ENCODE data around the gene PPRC1.

DNA sequence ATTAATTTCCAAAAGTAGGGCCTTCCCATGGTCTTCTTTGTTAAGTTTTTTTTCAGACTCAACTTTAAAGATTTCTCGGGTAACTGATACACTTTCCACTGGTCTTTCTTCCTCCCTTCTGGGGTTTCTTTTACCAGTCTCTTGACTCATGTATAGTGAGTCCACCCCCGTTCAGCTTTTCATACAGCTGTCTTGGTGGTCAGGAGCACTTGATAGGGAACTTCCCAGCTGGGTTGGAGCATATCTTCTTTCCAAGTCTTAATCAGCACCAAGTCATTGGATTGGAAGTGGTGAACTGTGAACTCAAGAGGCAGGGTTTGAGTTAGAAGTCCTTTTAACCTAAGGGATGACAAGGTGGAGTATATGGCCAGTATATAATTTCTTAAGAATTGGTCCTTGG is 64.1 kb downstream of the PPRC1 start:
- TF ChIP-seq, protein P1, sequence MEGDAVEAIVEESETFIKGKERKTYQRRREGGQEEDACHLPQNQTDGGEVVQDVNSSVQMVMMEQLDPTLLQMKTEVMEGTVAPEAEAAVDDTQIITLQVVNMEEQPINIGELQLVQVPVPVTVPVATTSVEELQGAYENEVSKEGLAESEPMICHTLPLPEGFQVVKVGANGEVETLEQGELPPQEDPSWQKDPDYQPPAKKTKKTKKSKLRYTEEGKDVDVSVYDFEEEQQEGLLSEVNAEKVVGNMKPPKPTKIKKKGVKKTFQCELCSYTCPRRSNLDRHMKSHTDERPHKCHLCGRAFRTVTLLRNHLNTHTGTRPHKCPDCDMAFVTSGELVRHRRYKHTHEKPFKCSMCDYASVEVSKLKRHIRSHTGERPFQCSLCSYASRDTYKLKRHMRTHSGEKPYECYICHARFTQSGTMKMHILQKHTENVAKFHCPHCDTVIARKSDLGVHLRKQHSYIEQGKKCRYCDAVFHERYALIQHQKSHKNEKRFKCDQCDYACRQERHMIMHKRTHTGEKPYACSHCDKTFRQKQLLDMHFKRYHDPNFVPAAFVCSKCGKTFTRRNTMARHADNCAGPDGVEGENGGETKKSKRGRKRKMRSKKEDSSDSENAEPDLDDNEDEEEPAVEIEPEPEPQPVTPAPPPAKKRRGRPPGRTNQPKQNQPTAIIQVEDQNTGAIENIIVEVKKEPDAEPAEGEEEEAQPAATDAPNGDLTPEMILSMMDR (IDR thresholded peaks at IDR 0.05 in 8 of 11, conservative IDR thresholded peaks at IDR 0.05 in 3 of 11): no peak
- TF ChIP-seq POLR2AphosphoS5 (IDR thresholded peaks at IDR 0.05): no peak
- TF ChIP-seq POLR2A (IDR thresholded peaks at IDR 0.05): no peak

All from spleen (tissue), 7 donors.